Dedifferentiated amniotic fluid mesenchymal stem cell (primary cell): Measurements from ENCODE around the gene DDX27.
"Not testable (repeated sequence)": the region's sequence is repeated elsewhere in the genome, so short reads cannot be mapped to it uniquely, and the experiment has no call there.

Experiments used
- DNase-seq: peaks from one replicate; pipeline ENCODE4 v3.0.0-alpha.2; 2016; ENCODE audit errors: extremely low spot score

The DDX27 gene

DNA sequence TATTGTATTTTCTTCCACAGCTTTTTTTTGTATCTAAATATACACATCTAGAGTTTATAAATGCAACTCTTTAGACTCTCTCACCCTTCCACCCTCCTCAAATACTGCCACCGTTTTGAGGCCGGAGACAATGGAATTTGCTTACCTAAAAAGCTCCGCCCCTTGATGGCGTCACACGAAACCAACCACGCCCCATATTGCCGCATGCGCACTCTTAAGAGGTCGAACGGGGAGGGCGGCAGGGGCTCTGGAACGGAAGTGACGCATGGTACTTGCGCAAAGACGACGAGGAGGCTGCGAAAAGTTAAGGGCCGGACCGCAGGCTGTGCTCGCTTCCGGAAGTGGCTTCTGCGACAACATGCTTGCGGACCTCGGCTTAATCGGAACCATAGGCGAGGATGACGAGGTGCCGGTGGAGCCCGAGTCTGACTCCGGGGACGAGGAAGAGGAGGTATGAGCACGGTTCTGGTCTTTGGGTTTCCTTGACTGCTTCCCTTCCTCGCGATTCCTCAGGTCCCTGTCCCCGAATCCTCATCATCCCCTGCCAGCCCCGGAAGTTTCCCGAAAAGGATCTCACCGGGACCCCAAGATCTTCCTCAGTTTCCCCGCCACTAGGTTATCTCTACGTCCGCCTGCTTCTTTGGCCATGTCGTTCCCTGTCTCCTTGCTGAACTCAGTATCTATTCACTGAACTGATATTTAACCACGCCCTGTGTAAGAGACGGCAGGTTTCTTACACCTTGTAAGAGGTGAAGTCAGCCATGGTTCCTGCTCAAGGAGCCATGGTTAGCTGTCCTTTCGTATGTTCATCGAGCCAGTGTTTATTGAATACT is at the start of gene DDX27:
TSS of gene DDX27 (plus strand) at position 326 of the 833 bp plus-strand sequence. CDS start at position 359, 33 bp downstream.
- DNase-seq, result peak; percentile 99

DNA sequence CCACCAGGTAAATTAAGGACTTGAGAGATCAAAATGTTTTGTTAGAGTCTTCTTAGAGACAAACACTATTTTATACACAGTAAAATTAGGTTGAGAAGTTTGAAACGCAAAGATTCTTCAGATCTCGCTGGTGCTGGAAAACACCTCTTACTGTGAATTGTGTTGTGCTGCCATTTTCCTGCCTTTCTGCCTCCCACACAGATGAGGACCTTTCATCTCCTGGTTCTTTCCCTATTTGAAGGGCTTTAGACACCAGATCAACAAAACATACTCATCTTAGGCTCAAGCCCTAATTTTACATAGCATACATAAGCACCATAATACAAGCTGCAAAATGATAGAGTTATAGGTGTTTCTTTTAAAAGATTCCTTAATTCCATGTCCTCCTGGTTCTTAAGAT is 49.7 kb upstream of the DDX27 start:
- no peak for DNase-seq

GRCh38 chr20:49170714-49171113 is 48.5 kb upstream of the DDX27 start:
- DNase-seq, result no peak

DNA sequence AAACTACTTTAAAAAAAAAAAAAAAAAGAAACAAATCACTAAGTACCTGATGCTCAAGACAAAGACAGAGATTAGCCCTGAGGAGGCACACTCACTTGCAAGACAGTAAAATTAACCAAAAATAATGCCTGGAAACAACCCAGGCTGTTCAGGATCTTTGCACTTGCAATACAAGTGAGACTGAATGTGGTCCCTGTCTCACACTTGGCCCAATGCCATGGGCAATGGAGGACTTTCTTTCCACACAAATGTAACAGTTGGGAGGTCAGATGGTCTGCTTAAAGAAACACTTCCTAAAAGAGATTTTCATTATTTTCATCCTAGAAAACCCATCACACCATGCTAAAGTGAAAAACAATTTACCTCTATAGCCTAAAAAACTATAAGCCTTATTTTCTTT is 47.3 kb upstream of the DDX27 start:
- DNase-seq, result no peak

DNA sequence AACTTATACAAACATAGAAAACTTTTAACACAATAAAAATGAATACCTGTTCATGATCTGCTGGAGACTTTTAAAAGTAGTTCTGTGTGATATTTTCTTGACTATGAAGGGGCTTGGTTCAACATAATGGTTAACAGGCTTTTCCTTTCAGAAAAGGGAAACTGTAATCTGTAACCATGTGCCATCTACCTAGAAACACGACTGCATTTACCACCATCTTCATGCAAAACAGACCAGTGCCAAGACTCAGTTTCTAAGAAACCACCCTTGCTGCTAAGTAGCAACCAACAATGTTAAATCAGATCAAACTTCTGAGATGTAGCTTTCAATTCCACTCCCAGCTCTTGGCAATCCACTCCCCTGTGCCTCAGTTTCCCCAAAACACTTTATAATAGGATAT is 46.8 kb upstream of the DDX27 start:
- DNase-seq, result no peak

- DNase-seq, result no peak
Observed at GRCh38 chr20:49174183-49174582, 45.0 kb upstream of the DDX27 start.

DNA sequence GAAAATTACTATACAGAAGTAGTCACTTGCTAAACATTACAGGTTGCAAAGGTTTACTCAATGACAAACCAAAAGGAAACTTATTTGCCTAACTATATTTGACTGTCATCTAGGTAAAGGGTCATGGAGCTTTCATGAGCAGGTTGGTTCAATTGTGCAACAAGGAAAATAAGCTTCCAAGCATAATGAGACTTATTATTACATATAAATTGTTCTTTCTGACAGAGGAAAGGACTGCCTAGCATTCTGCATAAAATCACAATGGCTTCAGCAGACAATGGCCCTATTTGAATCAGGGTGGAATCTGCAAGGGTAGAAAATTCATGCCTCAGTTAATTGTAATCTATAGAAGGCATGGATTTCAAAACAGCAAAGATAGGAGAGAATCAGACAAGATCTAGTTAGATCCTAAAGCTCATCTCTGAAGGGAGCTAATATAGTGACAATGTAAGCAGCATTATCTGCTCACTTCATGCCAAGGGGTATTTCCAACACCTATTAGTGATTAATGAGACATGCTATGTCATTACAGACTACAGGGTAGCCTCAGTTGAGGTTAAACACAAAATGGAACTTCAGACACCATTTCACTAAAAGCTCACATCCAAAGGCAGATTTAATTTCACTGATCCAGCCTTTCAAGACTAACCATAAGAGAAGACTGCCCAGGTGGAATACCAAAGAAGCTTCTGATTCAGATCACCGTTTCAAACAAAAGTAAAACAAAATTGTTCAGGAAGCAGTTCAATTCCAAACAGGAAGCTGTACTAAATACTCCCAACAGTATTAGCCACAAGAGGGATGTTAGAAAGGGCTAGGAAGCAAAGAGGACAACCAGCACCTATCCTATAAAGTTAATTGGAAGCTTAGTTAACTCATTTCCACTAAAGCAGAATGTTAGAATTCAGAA is 39.6 kb upstream of the DDX27 start:
- no peak for DNase-seq

- DNase-seq, result no peak
Observed at GRCh38 chr20:49181265-49181877, 37.8 kb upstream of the DDX27 start.

- DNase-seq, result no peak
Observed at GRCh38 chr20:49183444-49183843, 35.8 kb upstream of the DDX27 start.

DNA sequence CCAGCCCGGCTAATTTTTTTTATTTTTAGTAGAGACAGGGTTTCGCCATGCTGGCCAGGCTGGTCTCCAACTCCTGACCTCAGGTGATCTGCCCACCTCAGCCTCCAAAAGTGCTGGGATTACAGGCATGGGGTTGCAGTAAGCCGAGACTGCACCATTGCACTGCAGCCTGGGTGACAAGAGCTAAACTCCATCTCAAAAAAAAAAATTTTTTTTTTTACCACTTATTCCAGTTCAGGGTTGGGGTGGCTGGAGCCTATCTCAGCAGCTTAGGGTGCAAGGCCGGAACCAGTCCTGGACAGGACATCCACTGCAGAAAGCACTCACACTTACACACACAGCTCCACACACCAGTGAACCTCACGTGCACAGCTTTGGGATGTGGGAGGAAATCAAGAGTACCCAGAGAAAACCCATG is 35.1 kb upstream of the DDX27 start:
- not testable (repeated sequence) for DNase-seq

DNA sequence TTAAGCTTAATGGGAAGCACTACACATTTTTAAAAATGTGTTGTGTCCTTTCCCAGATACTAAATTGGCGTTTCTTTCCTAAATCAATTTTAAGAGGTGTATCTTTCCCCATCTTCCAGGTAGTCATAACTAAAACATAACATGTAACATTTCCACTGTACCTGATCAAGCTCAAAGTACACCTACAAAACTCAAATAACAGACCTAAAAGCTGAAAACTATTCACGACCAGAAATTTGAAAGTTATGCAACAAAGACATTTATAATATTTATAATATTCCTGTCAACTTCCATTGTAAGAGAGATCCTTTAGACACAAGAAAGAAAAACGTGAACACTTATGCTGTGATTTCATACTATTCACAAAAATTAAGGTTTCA is 34.5 kb upstream of the DDX27 start:
- DNase-seq, result no peak

DNA sequence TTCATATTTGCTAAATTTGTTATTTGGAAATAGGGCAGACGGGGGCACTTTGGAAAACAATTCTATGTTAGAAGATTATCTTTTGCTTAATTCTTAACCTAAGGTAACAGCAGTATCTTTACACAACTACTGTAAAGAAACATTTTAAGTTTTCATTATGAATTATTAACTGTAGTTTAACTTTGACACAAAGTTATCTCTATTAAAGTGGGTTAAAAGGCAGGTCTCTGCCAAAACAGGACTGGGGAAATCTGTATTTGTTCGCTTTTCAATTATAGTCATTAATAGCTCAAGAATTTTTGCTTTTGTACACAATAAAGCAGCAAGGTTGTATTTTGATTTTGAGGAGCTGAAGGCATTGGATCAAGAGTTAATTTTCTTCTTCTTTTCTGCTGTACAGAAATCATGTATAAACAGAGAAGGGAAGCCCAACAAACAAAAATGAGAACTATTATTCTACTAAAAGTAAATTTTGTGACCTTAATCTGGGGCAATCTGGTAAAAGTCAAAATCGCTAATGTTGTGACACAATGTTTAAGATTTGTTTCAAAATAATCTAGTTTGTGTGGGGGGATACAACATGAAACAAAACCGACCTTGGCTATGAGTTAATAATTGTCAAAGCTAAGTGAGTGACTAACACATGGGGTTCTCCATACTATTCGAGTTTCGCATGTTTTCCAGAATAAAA is 34.0 kb upstream of the DDX27 start:
- no peak for DNase-seq

DNA sequence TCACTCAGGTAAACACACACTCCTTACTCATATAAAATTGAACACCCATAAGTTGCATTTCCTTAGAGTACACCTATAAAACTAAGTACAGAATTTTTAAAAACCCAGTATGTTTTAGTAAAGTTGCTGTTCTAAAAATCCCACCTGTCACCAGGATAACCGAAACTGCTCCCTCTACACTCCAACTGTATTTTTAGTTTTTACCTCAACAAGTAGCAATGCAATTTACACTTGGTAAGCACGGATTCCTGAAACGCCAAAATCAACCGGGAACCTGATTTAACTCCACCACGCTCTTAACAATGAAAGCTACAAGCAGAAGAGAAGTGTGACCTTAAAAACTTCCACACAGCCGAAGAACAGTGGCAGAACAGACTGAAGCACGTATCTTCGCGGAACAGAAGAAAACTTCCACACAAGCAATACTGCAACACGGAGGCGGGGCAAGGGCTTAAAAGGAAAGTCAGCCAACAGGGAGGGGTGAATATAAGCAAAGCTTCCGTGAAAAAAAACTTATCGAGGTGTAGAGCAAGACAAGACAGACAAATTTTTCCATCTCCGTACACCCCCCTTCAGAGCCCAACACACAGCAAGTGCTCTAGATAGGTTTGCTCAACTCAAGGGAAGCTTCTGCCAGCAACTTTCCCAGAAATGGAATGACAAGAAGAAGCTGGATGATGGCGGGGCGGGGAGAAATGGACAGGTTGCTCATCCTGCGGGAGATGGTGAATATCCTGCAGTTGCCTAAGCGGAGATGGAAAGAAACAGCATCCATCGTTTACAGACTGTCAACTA is 32.5 kb upstream of the DDX27 start:
- DNase-seq, result peak; percentile 45

DNA sequence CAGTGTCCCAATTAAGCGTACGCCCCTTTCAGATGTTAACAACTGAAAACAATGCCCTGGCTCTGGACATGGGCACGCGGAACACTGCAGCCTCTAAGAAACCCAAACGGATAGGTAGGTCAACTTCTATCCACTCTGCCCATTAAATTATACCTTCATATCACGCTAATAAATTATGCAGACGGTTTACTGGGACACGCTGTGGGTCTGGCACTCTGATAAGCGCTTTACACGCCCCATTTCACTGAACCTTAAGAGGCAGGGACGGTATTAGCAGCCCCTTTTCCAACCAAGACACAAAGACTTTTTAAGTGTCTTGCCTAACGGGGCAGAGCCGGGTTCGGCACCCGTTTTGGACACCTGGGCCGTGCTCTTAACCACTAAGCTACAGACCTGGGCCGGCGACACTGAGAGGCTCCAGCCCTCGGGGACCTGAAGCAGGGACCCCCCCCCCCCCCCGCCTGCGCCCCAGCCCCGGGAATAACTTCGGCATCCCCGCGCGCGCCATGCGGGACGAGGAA is 31.8 kb upstream of the DDX27 start:
- DNase-seq, result no peak

DNA sequence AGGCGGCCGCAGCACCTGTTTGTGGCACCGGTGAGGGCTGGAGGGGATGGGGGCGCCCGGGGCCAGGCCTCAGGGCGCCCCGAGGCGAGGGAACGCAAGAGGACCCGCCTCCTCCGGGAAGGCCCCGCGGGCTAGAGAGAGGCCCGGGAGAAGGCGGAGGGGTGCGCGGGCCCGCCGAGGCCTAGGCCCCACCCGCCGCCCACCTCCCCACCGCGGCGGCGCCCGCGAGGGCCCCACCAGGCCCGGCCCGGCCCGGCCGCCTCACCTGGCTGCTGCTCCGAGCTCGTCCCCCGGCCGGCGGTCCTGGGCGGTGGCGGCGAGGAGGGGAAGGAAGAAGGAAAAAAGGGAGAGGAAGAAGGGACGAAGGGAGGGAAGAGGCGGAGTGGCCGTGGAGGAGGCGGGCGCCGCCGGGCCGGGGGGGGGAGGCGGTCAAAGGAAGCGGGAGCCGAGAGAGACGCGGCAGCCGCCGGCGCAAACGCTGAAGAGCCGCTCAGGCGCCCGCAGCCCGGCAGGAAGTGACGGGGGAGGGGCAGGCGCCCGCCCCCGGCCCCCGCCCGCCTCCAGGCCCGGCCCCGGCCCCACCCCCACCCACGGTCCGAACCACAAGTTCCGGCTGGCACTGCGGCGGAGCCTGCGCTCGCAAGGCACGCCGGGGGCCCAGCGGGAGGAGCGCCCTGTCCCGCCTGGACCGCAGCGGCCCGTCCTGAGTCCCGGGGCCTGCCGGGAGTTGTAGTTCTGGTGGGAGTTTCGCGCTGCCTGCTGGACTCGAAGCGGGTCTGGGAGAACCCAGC is 31.2 kb upstream of the DDX27 start, which contains the start of gene STAU1:
TSS of gene STAU1 (minus strand) at position 484 of the 791 bp plus-strand sequence. CDS start 22,133 bp downstream, outside the sequence.
- DNase-seq, result peak; percentile 94

GRCh38 chr20:49192944-49193518 is 26.2 kb upstream of the DDX27 start:
- not testable (repeated sequence) for DNase-seq

DNA sequence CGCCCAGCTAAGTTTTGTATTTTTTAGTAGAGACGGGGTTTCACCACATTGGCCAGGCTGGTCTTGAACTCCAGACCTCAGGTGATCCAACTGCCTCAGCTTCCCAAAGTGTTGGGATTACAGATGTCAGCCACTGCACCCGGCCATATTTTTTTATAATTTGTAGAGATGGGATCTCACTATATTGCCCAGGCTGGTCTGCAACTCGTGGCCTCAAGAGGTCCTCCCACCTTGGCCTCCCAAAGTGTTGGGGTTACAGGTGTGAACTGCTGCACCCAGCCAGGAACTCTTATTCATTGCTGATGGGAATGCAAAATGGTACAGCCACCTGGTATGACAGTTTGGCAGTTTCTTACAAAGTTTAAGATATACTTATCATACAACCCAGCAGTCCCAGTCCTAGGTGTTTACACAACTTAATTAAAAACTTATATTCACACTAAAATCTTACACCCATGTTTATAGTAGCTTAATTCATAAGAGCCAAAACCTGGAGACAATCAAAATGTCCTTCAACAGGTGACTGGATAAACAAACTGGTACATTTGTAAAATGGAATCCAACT is 19.4 kb upstream of the DDX27 start:
- DNase-seq, result no peak

- DNase-seq, result no peak
Observed at GRCh38 chr20:49203011-49203410, 16.2 kb upstream of the DDX27 start.

GRCh38 chr20:49203746-49204145 is 15.5 kb upstream of the DDX27 start:
- no peak for DNase-seq
